Skeletal muscle satellite cell (primary cell): Measurements from ENCODE around the gene PTGIR. TPM values are rescaled to one million over a fixed set of nuclear protein-coding genes. Genes with fewer than 3 reads are reported as not detected.

Source experiments
- H3K27me3 ChIP-seq: 2 replicates; pipeline ENCODE4 v1.7.0; 2013; ENCODE audit warnings: low read length; ENCODE audit not compliant: control insufficient read depth, insufficient read depth
- H3K36me3 ChIP-seq: 2 replicates; pipeline ENCODE4 v1.7.0; 2013; ENCODE audit warnings: mild to moderate bottlenecking, control low read depth, low read length; ENCODE audit not compliant: insufficient read depth
- H3K4me1 ChIP-seq: 2 replicates; pipeline ENCODE4 v1.7.0; 2013; ENCODE audit warnings: low read length; ENCODE audit not compliant: control insufficient read depth, insufficient read depth
- H3K4me2 ChIP-seq: 2 replicates; pipeline ENCODE4 v1.7.0; 2013; ENCODE audit warnings: mild to moderate bottlenecking, low read length
- H3K4me3 ChIP-seq: 2 replicates; pipeline ENCODE4 v1.7.0; 2013; ENCODE audit warnings: low read length
- H3K9ac ChIP-seq: 2 replicates; pipeline ENCODE4 v1.7.0; 2013; ENCODE audit warnings: mild to moderate bottlenecking, low read depth, low read length, moderate library complexity
- H3K9me3 ChIP-seq: replicated peaks from 2 replicates; pipeline ENCODE4 v1.7.0; 2013; ENCODE audit warnings: mild to moderate bottlenecking, control low read depth, low read length
- total RNA-seq: library from RNA; depleted of rRNA; stranded (reverse); fragments of >200 nt; gene quantifications from 2 replicates; pipeline ENCODE4 v1.2.3, GENCODE V29; 2012; rRNA removed

PTGIR gene, protein sequence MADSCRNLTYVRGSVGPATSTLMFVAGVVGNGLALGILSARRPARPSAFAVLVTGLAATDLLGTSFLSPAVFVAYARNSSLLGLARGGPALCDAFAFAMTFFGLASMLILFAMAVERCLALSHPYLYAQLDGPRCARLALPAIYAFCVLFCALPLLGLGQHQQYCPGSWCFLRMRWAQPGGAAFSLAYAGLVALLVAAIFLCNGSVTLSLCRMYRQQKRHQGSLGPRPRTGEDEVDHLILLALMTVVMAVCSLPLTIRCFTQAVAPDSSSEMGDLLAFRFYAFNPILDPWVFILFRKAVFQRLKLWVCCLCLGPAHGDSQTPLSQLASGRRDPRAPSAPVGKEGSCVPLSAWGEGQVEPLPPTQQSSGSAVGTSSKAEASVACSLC
- total RNA-seq: 4.1 and 5.0 TPM in 2 replicates

DNA sequence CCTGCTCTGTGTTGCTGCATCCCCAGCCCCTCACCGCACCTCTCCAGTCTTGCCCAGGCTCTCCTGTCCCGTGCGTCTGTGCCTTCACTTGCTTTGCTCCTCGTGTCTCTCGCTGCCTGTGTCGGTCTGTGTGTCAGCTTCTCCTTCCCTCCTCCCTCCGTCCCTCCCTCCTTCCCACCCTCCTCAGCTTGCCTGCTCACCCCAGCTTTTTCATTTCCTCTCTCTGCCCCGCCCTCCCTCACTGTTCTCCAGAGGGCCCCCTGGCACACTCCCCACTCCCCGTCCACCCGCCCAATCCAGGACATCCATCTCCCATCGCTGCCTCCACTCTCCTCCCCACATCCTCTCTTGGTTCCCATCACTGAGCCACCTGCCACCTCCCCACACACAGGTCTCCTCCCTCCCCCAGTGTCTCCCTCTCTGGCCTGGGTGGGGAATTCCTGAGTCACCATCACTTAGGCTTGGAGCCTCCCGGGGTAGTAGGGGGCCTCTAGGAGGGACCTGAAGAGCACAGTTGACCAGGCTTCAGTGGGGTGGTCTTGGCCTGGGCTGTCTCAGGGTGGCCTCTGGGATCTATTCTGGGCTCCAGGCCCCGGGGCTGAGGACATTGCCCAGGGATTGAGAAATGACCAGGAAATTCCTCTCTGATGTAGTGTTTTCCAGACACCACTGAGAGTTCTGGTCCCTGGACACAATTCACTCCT is at the start of gene PTGIR:
TSS of gene PTGIR (minus strand) at position 132 of the 704 bp plus-strand sequence. CDS start 864 bp downstream, outside the sequence.
- Histone ChIP-seq H3K27me3 (peaks cover 10% of the 10 kb centered on the region), H3K4me1 (peaks cover 18% of the 10 kb centered on the region), H3K9me3 (no peaks in the 10 kb centered on the region), H3K9ac (no peak within 1 kb of the TSS), H3K4me2 (peak within 1 kb of the TSS; percentile 52), H3K4me3 (no peak within 1 kb of the TSS), H3K36me3 (no peaks in the 10 kb centered on the region)

DNA sequence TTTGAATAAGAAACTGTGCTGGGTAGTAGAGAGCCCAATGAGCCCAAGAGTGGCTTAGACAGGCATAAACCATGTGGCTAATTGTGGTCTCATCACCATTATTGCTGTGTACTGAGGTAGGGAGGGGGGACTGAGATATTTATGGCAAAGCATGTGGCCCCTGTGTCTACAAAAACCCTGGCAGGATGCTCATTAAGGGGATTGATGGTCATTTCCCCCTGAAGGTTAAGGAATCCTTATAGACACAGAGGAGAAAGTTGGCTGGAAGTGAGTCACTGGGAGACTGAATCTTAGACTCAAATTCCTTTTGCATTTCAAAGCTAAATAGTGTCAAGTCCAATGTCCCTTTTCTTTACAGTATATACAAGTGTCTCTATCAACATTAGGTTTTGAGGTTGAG is 45.9 kb upstream of the PTGIR start:
- Histone ChIP-seq H3K9me3 (no peaks in the 10 kb centered on the region), H3K4me1 (peaks cover 2% of the 10 kb centered on the region), H3K36me3 (peaks cover 13% of the 10 kb centered on the region), H3K27me3 (no peaks in the 10 kb centered on the region), H3K4me2 (no peak overlapping the region), H3K9ac (no peak overlapping the region), H3K4me3 (no peak overlapping the region)

- H3K9me3 ChIP-seq: no peaks in the 10 kb centered on the region
- peaks cover 7% of the 10 kb centered on the region for H3K27me3 ChIP-seq
- H3K4me3 ChIP-seq: no peak overlapping the region
- no peak overlapping the region for H3K4me2 ChIP-seq
- no peaks in the 10 kb centered on the region for H3K36me3 ChIP-seq
- no peak overlapping the region for H3K9ac ChIP-seq
- peaks cover 2% of the 10 kb centered on the region for H3K4me1 ChIP-seq
Measured at GRCh38 chr19:46668662-46669061, 43.8 kb upstream of the PTGIR start.

DNA sequence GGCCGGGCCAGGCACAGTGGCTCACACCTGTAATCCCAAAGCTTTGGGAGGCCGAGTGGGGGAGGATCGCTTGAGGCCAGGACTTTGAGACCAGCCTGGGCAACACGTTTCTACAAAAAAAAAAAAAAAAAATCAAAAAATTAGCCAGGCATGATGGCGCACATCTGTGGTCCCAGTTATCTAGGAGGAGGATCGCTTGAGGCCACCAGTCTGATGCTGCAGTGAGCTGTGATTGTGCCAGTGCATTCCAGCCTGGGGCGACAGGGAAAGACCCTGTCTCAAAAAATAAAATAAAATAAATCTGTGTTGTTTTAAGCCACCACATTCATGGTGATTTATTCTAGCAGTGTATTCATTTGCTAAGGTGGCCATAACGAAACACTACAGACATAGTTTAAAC is 40.2 kb upstream of the PTGIR start:
- Histone ChIP-seq H3K36me3 (no peaks in the 10 kb centered on the region), H3K9ac (no peak overlapping the region), H3K4me1 (peaks cover 12% of the 10 kb centered on the region), H3K4me2 (no peak overlapping the region), H3K4me3 (no peak overlapping the region), H3K27me3 (peaks cover 14% of the 10 kb centered on the region), H3K9me3 (no peaks in the 10 kb centered on the region)

DNA sequence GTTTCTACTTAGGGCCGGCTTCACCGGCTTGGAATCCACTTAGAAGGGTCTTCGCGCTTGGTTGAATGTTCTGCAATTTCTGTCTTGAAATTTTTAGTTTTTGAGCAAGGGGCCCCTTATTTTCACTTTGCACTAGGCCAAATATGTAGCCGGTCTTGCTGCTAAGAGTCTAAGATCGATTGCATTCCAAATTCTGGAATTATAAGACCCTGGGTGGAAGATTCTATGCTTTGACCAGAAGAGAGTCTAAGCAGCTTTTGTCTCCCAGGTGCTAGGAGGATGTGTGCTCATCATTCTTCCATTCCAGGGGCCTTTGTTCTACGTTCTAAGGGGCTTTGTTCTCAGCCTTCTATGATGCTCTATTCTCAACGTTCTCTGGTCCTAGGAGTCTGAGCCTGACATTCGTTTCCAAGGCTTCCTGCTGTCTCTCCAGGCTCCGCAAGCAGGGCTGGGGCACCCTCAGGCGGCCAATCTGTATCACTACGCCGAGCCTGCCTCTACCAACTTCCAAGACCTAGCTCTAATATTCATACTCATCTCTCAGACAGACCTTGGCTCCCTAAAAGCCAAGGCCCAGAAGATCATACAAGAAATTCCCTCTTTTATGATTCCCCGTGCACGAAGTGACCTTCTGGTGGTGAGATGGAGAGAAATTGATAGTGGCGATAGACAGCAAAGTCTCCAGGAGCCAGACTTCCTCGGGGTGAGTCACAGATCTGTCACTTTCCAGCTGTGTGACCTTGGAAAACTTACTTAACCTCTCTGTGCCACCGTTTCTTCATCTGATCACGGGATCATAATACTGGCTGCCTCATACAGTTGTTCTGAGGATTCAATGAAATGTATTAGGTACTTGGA is 37.1 kb upstream of the PTGIR start:
- peaks cover 20% of the 10 kb centered on the region for H3K4me1 ChIP-seq
- H3K4me2 ChIP-seq: peak overlapping the region; percentile 92
- H3K9me3 ChIP-seq: no peaks in the 10 kb centered on the region
- H3K4me3 ChIP-seq: peak overlapping the region; percentile 65
- no peaks in the 10 kb centered on the region for H3K36me3 ChIP-seq
- H3K27me3 ChIP-seq: peaks cover 31% of the 10 kb centered on the region
- H3K9ac ChIP-seq: peak overlapping the region; percentile 59

DNA sequence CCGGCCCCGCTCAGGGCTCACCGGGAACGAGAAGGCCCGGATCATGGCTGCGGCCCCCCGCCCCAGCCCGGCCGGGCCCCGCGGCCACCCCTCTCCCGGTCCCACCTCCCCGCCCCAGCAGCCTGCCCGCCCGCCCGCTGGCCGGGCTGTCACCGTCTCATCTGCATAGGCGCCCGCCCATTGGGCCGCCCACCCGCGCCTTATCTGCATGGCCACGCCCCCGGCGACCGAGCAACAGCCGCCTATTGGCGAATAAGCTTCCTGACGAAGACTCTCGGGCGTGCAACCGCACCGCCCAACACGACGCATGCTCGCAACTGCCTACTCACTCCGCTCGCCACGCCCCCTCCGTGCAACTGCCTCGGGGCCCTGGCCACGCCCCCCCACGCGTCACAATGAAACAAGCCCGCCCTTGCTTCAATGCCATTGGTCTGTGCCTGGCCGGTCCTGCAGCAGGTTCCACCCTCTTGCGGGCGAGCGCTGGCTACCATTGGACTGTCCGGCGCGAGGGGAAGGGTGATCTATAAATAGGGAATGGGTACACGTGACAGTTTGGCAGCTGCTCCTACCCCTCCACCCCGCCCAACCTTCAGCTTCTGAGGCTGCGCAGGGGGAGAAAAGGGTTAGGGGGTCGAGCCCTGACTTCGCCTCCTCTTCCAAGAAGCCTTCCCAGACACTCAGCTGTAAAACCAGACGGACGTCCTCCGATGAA is 36.3 kb upstream of the PTGIR start, which contains the start of gene DACT3:
TSS of gene DACT3 (minus strand) at position 163 of the 712 bp plus-strand sequence. CDS start at position 45, 118 bp downstream.
- Histone ChIP-seq H3K27me3 (peaks cover 31% of the 10 kb centered on the region), H3K9ac (peak within 1 kb of the TSS; percentile 59), H3K36me3 (no peaks in the 10 kb centered on the region), H3K4me2 (peak within 1 kb of the TSS; percentile 97), H3K4me3 (peak within 1 kb of the TSS; percentile 71), H3K9me3 (no peaks in the 10 kb centered on the region), H3K4me1 (peaks cover 20% of the 10 kb centered on the region)

DNA sequence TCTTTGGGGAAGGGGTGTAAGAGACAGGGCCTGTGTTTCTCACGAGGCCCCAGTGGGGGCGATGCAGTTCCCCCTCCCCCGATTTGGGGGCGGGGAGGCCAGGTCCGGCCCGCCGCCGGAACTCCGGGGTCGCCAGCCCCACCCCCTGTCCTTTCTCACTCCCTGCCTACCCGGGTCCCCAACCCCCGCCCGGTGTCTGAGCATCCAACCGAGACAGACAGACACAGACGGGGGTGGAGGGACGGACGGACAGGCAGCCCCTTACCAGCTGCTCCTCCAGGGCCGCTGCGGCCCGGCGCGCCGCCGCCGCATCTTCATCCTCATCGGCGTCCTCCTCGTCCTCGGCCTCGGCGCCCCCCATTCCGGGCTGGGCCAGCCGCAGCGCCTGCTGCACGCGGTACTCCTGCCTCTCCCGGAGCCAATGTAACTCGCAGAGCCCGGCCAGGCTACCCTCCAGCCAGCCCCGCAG is 35.7 kb upstream of the PTGIR start:
- H3K4me3 ChIP-seq: peak overlapping the region; percentile 71
- H3K4me2 ChIP-seq: peak overlapping the region; percentile 97
- no peaks in the 10 kb centered on the region for H3K9me3 ChIP-seq
- peak overlapping the region; percentile 51 for H3K9ac ChIP-seq
- peaks cover 20% of the 10 kb centered on the region for H3K4me1 ChIP-seq
- H3K27me3 ChIP-seq: peaks cover 31% of the 10 kb centered on the region
- H3K36me3 ChIP-seq: no peaks in the 10 kb centered on the region

- Histone ChIP-seq H3K4me3 (peak overlapping the region; percentile 71), H3K4me1 (peaks cover 20% of the 10 kb centered on the region), H3K9me3 (no peaks in the 10 kb centered on the region), H3K36me3 (no peaks in the 10 kb centered on the region), H3K9ac (peak overlapping the region; percentile 51), H3K27me3 (peaks cover 32% of the 10 kb centered on the region), H3K4me2 (peak overlapping the region; percentile 97)
Measured at GRCh38 chr19:46660008-46660517, 35.2 kb upstream of the PTGIR start.

DNA sequence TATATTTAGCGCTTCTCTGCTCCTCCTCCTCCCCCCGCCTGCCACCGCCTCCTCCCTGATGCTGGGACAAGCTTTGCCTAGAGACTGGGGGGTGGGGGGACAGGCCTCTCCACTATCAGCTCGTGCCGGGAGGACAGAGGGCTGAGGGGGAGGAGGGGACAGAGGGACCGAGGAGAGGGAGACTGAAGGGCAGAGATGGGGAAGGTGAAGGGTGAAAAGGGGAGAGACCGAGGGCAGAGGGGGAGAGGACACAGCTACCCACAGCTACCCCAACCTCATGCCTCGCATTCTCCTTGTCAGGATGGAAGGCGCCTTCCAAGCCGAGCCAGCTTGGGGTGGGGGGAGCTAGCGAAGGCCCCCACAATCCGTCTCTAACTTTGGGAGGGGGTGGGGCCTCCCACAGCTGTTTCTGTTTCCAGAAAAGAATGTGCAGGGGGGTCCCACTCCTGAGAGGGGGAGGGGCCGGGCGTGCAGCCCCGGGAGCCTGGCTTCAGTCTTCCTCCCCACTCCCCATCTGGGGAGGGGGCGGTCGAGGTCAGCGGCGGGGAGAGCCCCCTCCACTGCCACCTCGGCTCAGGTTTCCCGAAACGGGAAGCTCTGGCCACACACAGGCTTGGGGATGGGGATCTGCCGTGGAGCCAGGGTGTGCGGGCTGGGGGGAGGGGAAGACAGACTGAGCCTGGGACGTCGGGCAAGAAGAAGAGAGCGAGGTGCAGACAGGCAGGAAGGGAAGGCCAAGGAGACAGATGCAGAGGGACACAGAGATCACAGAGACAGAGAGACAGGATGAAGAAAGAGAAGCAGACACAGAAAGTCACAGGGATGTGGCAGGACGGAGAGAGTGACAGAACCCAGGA is 34.5 kb upstream of the PTGIR start:
- H3K9me3 ChIP-seq: no peaks in the 10 kb centered on the region
- H3K9ac ChIP-seq: no peak overlapping the region
- no peak overlapping the region for H3K4me3 ChIP-seq
- no peaks in the 10 kb centered on the region for H3K36me3 ChIP-seq
- peaks cover 31% of the 10 kb centered on the region for H3K27me3 ChIP-seq
- H3K4me2 ChIP-seq: peak overlapping the region; percentile 46
- H3K4me1 ChIP-seq: peaks cover 20% of the 10 kb centered on the region

- peaks cover 17% of the 10 kb centered on the region for H3K4me1 ChIP-seq
- no peaks in the 10 kb centered on the region for H3K9me3 ChIP-seq
- no peak overlapping the region for H3K4me3 ChIP-seq
- H3K36me3 ChIP-seq: no peaks in the 10 kb centered on the region
- no peak overlapping the region for H3K4me2 ChIP-seq
- H3K27me3 ChIP-seq: peaks cover 30% of the 10 kb centered on the region
- H3K9ac ChIP-seq: no peak overlapping the region
Measured at GRCh38 chr19:46656541-46656940, 31.7 kb upstream of the PTGIR start.
